ENCODE results near the gene SPDYE4.

DNA sequence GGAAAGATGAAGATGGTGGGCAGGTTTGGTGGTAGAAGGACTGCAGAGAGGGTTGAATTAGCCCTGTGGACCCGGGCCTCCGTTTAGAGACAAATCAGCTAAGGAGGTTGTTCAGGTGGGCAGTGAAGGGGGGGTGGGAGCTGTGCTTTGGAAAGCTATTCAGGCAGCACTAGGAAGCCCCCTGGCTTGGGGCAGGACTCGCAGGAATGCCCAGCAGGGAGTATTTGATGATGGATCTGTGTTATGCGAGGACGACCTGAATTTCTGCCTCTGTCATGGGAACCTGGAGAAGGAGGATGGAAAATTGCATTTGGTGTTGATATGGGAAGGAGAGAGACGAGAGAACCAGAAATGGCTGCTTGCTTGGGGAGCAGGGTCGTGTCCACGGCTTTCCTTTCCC is 3.5 kb downstream of the SPDYE4 start:
- TF ChIP-seq TAF1 (IDR thresholded peaks at IDR 0.05; ENCODE audit: borderline replicate concordance, low read depth, low read length) = no peak
- no peak for TF ChIP-seq POLR2A (IDR thresholded peaks at IDR 0.05; ENCODE audit: low read depth, low read length)

Data from GM12892 (cell line).